Measurements from ENCODE around the gene SEL1L.
A peak's percentile ranks its signal among the peaks of the same experiment; 100 is the strongest.
"Not testable (repeated sequence)": the region's sequence is repeated elsewhere in the genome, so short reads cannot be mapped to it uniquely, and the experiment has no call there.

SEL1L gene

DNA sequence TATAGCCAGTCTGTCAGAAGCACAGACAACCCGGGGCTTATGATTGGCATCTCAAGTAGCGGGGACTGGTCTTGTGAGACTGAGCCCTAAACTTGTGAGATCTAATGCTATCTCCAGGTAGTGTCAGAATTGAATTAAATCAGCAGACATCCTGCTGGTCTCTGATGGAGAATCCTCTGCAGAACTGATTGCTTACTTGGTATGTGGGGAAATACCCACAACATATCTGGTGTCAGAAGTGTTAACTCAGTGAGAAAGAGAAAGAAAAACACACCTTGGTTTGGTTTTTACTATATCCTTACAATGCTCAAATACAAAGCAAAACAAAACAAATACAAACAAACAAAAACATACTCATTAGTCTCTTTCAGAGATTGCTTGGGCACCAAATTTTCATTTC lies 10.0 kb downstream of the SEL1L start:
- no peak for DNase-seq

DNA sequence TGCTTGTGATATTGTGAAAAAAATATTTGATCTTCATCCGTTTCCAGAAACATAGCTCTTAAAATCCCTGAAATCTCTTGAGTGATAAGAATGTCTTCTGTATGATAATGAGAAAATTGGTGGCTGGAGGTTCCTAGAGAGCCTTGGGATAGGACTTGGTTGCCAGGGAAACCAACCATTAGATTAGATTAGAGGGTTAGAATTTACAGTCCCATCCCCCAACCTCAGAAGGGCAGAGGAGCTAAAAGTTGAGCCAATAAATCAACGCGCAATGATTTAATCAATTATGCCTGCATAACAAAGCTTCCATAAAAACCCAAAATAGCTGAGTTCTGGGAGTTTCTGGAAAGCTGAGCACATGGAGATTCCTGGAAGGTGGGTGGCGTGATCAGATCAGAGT lies 10.6 kb downstream of the SEL1L start:
- no peak for DNase-seq

DNA sequence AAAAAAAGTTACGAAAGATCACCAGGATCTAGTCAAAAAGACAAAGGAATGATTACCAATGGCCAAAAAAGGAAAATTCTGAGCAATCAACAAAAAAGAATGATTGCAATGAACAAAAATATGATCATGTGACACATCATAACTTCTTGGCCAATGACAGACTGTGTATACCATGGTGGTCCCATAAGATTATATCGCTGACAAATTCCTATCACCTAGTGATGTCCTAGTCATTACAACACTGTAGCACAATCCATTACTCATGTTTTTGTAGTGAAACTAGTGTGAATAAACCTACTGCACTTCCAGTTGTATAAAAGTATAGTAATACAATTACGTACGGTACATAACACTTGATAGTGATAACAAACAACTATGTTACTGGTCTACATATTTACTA lies 12.3 kb downstream of the SEL1L start:
- DNase-seq, result no peak

DNA sequence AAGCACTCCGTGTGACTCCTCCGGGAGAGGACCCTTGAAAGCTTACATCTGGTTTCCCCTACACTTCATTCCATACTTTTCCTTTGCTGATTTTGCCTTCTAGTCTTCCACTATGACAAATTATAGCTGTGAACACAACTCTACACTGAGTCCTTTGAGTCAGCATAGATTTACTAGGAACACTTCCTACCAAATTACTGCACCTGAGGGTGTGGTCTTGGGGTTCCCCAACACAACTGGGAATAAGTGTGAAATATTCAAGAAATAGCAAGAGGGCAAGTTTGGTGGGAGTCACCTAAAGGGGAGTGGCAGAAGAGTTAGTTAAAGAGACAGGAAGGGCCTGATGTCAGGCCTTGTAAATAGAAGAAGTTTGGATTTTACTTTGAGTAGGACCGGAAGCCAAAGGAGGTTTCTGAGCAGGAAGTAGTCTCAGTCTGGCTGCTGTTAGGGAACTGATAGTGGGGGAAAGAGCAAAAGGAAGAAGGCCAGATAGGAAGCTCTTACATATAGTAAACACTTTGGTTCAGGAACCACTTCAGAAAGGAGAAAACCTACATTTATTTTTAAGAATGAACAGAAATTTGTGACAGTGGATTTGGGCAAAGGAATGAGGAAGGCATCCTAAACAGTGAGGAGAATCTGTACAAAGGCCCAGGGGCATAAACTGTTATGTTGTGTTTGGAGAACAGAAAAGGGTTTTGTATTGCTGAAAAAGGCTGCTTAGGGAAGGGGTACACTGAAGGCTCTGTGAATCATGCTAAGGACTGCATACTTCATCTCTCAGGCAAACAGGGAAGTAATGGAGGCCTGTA lies 14.2 kb downstream of the SEL1L start:
- DNase-seq, result peak; percentile 24

DNA sequence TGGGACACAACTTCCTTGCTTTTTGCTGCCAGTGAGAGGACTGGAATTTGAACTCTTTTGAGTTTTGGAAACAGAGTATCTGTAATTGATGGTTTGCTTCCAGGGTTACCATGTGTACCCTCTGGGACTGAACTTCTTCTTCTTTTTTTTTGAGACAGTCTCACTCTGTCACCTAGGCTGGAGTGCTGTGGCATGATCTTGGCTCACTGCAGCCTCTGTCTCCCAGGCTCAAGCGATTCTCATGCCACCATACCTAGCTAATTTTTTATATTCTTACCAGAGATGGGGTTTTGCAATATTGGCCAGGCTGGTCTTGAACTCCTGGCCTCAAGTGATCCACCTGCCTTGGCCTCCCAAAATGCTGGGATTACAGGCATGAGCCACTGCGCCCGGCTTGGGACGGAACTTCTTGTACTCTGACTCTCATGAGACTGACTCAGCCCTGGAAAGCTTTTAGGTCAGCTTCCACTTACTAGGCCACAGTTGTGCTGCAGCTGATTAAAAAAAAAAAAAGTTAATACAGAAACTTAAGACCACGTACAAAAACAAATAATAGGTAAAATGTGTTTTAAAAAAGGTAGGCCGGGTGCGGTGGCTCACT lies 15.8 kb downstream of the SEL1L start:
- no peak for DNase-seq

DNA sequence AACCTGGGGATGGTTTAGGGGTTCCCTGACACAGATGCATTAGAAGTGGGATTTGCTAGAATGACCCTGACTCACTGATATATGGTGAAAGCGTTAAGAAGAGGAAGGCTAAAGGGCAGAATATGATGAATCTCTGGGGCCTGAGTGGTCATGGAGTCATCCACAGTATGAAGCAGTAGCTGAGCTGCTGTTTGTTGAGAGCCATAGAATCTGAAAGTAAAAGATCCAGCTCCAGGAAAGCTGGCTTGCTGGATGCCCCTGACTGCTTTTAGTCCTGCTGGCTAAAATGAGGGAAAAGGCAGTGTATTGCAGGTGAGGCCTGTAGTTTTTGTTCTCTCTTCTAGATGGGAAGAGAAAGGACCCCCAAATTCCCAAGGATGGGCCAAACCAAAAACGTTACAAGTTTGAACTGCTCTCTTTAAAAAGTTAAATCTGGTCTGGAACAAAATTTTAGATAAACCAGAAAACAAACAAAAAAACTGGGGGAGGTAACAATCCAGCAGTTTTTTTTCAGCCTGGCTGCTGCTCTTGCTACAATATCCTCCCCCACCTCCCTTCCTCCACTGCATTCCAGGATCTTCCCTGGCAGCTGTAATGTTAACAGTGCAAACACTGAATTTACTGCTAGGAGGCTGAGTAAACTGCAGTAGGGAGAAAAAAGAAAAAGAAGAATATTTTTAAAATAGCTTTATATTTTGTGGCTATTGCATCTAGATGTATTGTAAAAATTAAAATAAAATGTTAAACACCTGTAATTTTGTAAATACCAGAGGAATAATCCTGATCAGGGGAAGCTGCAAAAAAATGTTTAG lies 16.5 kb downstream of the SEL1L start:
- no peak for DNase-seq

DNA sequence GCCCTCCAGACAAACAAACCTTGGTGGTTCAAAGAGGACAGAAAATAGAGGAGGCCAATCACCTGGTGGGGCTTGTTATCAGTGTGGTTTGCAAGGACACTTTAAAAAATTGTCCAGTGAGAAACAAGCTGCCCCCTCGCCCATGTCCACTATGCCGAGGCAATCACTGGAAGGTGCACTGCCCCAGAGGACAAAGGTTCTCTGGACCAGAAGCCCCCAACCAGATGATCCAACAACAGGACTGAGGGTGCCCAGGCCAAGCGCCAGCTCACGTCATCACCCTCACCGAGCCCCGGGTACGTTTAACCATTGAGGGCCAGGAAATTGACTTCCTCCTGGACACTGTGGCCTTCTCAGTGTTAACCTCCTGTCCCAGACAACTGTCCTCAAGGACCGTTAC lies 17.7 kb downstream of the SEL1L start:
- DNase-seq, result not testable (repeated sequence)

DNA sequence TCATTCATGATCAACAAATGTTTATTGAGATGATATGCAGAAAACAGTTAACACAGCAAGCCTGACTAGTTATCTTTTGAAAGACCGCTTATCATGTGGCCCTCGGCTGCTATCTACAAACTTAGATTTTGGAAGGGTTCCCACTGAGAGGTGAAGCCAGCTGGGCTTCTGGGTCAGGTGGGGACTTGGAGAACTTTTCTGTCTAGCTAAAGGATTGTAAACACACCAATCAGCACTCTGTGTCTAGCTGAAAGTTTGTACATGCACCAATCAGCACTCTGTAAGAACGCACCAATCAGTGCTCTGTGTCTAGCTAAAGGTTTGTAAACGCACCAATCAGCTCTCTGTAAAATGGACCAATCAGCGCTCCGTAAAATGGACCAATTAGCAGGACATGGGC lies 20.8 kb downstream of the SEL1L start:
- DNase-seq, result not testable (repeated sequence)

DNA sequence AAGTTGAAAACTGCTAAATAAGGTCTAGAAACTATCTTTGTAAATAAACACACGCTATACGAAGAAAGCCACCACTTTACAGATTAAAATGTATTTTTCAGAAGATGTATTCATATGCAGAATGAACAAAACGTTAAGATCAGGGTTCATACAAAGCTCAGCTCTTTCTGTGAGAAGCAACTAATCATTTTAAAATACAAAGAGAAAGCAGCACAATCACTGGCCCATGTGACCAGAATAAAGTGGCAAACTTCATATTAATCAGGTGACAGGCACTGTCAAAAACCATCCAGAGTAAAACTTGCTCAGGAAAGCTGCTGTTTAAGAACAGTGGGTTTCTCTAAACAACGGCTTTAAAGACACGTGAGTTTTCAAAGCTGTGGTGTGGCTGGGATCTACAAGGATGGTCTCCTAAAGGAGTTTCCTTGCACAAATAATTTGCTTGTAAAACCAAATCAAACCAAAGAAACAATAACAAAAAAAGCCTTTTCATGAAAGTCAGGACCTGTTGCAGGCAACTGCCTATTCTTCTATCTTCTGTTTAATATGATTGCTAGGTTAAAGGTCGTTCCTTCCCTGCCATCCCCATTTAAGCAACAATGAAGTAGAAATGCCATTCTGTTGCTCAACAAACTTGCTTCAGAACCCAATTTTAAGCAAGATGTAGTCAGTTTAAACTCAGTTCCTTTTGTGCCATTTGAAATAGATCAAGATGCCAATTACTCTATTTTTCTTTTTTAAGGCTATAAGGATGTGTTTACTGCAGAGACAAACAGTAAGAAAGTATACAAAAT lies 22.3 kb downstream of the SEL1L start:
- no peak for DNase-seq

DNA sequence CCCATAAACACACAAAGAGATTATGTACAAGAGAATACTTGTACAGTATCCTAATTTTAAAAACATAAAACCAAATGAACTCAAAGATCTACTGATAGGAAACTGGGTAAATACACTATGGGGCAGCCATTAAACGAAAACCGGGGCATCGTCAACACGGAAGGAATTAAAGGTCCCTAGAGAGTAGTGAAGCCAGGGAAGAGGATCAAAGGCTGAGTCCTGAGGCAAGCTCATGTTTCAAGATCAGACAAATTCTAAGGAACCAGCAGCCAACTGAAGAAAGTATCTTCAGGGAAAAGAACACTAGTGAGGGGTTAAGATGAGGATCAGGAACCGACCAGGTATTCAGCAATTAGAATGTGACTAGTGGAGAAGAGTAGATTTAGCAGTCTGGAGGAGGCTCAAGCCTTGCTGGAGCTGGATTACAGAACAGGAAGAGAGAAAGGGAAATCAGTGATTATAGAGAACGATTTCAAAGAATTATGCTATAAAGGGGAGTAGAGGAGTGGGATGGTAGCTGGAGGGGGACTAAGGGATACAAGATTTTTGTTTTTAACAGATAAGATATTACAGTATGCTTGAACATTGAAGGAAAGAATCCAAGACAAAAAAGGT lies 23.7 kb downstream of the SEL1L start:
- no peak for DNase-seq

DNA sequence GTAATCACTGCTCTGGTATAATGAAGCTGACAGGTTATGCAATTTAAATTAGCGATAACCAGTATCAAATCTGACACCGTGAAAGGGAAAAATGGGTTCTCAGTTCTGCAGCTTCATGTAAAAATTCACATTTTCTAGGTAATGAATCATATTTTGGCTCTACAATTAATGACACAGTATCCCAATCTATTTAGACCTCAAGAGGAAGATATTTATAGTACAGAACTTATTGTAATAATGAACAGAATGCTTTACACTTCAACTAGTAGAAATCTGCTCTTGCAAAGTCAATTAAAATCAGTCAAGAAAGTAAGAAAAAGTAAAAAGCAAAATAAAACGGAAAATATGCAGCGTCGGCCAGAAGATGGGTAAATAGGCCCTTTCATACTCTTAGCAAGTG lies 24.3 kb downstream of the SEL1L start:
- DNase-seq, result no peak

DNA sequence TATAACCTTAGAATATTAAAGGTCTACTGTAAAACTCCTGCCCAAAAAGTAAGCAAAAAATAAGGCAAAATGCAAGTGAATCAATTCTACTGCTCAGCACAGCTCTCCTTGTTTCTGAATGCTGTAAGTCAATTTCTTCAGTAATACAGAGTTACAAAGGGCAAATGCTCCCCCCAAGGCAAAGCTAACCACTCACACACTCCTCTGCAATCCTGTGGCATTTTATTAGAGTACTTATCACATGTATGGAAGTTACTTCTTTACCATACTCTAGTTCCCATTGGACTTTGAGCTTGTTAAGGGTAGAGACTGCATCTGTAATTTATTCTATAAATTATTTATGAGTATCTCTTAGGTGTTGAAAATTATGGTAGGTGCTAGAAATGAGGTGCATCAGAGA lies 27.2 kb downstream of the SEL1L start:
- no peak for DNase-seq

DNA sequence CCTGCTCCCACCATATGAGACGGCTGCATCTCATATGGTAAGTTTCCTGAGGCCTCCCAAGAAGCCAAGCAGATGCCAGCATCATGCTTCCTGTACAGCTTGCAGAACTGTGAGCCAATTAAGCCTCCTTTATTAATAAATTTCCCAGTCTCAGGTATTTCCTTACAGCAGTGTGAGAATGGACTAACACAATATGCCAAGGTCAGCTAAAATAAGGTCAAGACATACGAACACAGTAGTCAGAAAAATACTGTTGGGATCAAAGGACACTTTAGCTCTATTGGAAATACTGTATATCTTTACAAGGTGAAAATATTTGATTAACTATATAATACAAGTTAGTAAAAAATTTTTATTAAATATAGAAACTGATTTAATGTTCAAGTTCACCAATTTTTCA lies 28.8 kb downstream of the SEL1L start:
- no peak for DNase-seq

DNA sequence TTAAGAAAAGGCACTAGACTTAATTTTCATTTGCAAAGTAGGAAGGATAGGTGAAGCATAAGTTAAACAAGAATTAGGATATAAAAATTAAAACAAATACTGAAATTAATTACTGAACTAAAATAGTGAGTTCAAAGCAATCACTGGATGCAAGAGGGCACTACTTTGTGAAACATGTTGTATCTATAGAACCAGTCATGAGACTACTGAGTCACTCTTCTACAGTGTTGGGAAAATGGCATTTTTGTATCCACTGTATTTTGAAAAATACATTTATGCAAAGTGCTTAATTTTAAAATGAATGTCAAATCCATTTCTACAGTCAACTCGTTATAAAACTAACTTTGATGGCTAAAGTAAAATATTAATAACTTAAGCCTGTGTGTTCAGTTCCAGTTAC lies 47.9 kb downstream of the SEL1L start:
- DNase-seq, result no peak

DNA sequence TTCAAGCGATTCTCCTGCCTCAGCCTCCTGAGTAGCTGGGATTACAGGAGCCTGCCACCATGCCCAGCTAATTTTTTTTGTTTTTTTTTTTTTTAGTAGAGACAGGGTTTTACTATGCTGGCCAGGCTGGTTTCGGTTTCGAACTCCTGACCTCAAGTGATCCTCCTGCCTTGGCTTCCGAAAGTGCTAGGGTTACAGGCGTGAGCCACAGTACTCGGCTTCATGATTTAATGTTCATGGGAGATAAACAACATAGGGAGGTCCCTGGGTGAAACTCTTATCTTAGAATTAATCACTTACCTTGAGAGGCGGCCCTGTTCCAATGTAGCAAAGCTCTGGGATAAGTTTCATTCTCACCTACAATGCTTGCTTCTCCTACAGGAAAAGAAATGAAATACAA lies 48.3 kb downstream of the SEL1L start:
- peak; percentile 45 for DNase-seq

DNA sequence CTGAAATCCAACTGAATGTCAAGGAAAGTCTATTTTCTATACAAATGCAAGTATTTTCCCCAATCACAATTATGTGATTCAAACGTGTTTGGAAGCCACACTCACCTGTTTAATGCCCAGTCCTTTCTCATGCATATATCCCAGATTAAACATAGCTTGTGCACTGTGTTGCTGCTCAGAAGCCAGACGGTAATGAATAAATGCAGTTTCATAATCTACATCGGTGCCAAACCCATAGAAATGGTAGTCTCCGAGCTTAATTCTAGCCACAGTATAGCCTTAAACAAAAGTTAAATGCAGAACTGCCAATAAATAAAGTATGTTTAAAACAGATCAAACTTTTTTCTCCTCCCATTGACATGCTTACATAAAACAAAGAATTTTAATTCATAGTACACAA lies 49.5 kb downstream of the SEL1L start:
- no peak for DNase-seq

DNA sequence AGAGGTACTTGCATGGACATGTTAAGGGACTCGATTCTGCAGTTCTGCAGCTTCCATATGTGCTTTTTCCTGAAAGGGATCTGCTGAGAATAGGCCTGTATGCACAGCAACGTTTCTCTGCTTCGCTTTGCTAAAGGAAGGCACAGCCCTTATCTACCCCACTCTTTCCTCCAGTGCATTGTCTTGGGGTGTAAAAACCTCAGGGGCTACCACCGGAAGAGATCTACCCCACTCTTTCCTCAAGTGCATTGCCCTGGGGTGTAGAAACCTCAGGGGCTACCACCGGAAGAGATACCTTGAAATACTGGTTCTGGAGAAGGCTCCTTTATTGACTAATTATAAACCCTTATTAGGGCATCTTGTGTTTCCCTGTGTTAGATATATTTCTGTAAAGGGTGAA lies 52.9 kb downstream of the SEL1L start:
- DNase-seq, result peak; percentile 20

DNA sequence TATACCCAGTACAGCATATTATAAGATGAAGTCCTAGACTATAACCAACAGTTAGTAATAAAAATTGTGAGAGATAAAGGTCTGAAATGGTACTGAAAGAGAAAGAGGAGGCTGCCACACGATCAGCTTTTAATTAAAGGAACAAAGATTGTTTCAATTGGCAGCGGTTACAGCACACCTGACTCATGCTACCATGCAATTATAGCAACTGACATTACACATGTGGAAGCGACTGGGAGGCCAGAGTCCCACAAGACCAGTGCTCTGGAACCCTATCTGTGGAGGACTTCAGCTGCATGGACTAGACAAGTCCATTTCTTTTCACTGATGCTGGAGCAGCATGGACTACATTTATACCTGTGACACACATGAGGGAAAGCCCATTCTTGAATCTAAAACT lies 55.2 kb downstream of the SEL1L start:
- DNase-seq, result no peak

DNA sequence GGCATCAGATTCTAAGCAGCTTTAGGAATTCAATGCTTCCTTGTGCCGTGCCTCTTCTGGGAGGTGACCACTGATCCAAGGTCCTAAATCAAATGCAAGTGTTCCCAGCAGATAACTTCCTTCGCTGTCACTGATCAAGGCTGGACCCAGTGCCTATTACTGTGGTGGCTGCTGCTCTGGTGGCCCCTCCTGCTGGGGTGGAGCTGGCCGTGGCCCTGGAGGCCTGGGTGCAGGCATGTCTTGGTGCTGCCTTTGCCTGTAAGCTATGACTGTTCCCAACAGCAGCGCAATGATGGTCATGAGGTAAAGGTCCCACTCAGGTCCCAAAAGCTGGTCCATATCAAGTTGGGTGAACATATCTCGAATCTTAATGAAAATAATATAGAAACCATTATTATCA lies 56.8 kb downstream of the SEL1L start:
- no peak for DNase-seq

DNA sequence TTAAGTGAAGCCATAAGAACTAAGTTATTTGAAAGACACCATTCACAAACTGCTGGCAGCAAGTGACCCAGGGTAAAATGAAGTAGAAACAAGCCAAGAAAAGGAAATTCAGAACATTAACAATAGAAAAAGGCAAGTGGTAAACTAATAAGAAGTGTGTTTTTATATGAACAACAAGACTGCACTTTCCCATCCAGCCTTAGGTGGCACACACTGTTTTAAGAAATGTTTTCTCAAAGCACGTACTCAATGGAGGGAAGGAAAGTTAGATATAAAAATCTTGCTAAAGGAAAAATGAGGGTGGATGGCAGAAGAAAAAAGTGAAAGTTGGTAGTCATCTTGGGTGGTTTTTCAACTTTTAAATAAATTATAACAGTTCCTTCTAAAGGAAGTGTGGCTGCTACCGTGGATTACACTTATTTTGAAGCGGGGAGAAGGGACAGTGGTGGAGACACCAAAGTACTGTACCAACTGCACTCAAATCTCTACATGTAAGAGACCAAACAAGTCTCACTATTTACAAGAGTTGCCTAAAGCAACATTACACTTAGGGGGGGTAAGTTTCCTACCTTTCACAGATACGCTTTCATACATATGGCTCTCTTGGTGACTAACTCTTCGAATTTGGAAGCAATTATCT lies 58.8 kb downstream of the SEL1L start:
- DNase-seq, result peak; percentile 8

DNA sequence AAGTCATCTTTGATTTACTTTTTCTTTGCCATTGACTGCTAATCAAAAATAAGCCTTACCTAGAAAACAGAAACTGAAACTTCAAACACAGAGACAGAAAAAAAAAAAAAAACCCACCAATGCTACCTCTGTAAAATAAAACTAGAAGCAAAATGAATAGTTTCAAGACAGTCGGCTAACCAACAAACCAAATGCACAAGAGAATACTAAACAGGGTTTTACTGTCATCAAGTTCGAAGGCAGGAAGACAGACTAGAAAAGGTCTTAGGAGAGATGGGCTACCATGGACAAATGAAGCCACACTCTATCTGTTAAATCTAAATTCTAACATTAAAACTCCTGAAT lies 59.5 kb downstream of the SEL1L start:
- DNase-seq, result peak; percentile 24

DNA sequence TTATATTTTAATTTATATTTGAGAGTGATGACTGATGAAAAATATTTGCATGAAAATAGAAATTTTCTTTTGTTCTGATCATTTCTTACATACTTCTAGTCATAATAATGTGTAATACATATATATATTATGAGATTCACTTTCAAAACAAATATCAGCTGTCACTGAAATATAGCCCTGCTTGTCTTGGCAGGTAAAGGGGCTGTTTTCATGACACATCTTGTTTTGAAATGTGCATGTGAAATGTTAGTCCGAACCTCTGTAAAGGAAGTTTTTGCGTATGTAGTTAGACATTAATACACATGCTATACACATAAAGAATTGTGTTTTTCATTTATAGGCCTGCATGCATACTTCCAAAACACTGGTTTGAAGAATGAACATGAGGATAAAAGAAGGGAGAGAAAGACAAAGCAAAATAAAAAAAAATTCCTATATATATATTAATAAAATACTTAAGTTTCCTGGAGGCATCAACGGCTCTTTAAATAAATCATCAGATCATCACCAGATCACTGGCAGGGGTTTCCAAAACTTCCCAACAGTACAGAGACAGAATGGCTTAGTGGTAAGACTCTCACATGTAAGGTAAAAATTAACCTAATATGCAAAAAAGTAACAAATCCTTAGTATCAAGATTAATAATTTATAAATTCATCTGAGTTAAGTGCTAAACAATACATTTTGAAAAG lies 60.1 kb downstream of the SEL1L start:
- DNase-seq, result no peak

All from CD4-positive, alpha-beta T cell treated with Interleukin-12 subunit alpha and Interleukin-12 subunit beta, for 1 hour (primary cell).